ENCODE results near the gene MGARP. TPM values are rescaled to one million over a fixed set of nuclear protein-coding genes. Genes with fewer than 3 reads are reported as not detected.

Gene MGARP
- total RNA-seq, 1 donor from 2014 or later: 2.5 TPM

DNA sequence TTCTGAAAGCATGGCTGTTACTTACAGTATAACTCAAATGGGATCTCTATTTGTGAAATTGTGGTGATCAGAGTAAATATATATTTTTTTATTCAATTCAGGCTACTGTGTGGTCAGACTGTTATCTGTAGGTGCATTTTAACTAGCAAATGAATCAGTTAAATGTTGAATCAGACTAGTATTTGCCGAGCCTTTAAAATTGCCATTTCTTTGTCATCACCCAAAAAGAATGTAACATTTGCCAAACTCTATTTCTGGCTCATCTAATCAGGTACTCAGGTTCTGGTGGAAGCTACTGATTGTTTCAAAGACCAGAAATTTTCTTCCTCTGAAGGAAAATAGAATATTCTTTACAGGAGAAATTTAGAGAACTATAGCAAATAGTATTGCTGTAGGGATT is 19.5 kb upstream of the MGARP start:
- no peak overlapping the region for H2AFZ ChIP-seq (replicated peaks)
- peaks cover 52% of the 10 kb centered on the region for H3K79me2 ChIP-seq (ENCODE audit: low read depth)

GRCh38 chr4:139297001-139297410 is 17.0 kb upstream of the MGARP start:
- H3K27me3 Mint-ChIP-seq (ENCODE audit: insufficient read depth, low read depth): peaks cover 4% of the 10 kb centered on the region
- H4K20me1 ChIP-seq (ENCODE audit: low read depth): no peaks in the 10 kb centered on the region
- H3K9ac ChIP-seq: no peak overlapping the region
- DNase-seq (ENCODE audit: low spot score): no peak
- peaks cover 17% of the 10 kb centered on the region for H3K36me3 Mint-ChIP-seq
- no peaks in the 10 kb centered on the region for H3K27me3 ChIP-seq
- H2AFZ ChIP-seq (replicated peaks): no peak overlapping the region
- H3F3A ChIP-seq (ENCODE audit: low read depth): peaks cover 18% of the 10 kb centered on the region
- H3K9me3 Mint-ChIP-seq: no peaks in the 10 kb centered on the region
- no peaks in the 10 kb centered on the region for H3K9me3 ChIP-seq (ENCODE audit: low read depth)
- TF ChIP-seq, protein P1, sequence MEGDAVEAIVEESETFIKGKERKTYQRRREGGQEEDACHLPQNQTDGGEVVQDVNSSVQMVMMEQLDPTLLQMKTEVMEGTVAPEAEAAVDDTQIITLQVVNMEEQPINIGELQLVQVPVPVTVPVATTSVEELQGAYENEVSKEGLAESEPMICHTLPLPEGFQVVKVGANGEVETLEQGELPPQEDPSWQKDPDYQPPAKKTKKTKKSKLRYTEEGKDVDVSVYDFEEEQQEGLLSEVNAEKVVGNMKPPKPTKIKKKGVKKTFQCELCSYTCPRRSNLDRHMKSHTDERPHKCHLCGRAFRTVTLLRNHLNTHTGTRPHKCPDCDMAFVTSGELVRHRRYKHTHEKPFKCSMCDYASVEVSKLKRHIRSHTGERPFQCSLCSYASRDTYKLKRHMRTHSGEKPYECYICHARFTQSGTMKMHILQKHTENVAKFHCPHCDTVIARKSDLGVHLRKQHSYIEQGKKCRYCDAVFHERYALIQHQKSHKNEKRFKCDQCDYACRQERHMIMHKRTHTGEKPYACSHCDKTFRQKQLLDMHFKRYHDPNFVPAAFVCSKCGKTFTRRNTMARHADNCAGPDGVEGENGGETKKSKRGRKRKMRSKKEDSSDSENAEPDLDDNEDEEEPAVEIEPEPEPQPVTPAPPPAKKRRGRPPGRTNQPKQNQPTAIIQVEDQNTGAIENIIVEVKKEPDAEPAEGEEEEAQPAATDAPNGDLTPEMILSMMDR (IDR thresholded peaks at IDR 0.05): no peak
- no peak for TF ChIP-seq EZH2phosphoT487 (IDR thresholded peaks at IDR 0.05)
- TF ChIP-seq EZH2 (IDR thresholded peaks at IDR 0.05): no peak
- H3K4me1 ChIP-seq: peaks cover 11% of the 10 kb centered on the region
- H3K27ac Mint-ChIP-seq: no peak overlapping the region
- H3K36me3 ChIP-seq: peaks cover 5% of the 10 kb centered on the region
- H3K4me2 ChIP-seq: no peak overlapping the region
- no peak overlapping the region for H3K4me3 Mint-ChIP-seq
- H3K27ac ChIP-seq: no peak overlapping the region
- no peak overlapping the region for H3K4me3 ChIP-seq
- H3K79me2 ChIP-seq (ENCODE audit: low read depth): peaks cover 27% of the 10 kb centered on the region
- H3K4me1 Mint-ChIP-seq: peaks cover 34% of the 10 kb centered on the region

More for the DNA sequence above, 19.5 kb upstream of the MGARP start:
- peak overlapping the region; percentile 91 for H3K4me2 ChIP-seq
- peaks cover under 1% of the 10 kb centered on the region for H3K9me3 ChIP-seq (ENCODE audit: low read depth)
- H3K36me3 ChIP-seq: peaks cover under 1% of the 10 kb centered on the region
- peak overlapping the region; percentile 73 for H3K4me3 ChIP-seq
- peaks cover 50% of the 10 kb centered on the region for H3K4me1 Mint-ChIP-seq
- no peak for DNase-seq (ENCODE audit: low spot score)
- H3K36me3 Mint-ChIP-seq: peaks cover 12% of the 10 kb centered on the region
- H3K4me3 Mint-ChIP-seq: peak overlapping the region; percentile 99
- no peak overlapping the region for H3K27ac ChIP-seq
- no peak overlapping the region for H3K9ac ChIP-seq
- TF ChIP-seq, protein P1 (IDR thresholded peaks at IDR 0.05): no peak
- TF ChIP-seq EZH2 (IDR thresholded peaks at IDR 0.05): no peak
- no peak for TF ChIP-seq EZH2phosphoT487 (IDR thresholded peaks at IDR 0.05)
- H3K27me3 ChIP-seq: no peaks in the 10 kb centered on the region
- no peak overlapping the region for H3K27ac Mint-ChIP-seq
- peaks cover 9% of the 10 kb centered on the region for H4K20me1 ChIP-seq (ENCODE audit: low read depth)
- H3F3A ChIP-seq (ENCODE audit: low read depth): peaks cover 29% of the 10 kb centered on the region
- H3K9me3 Mint-ChIP-seq: peaks cover 2% of the 10 kb centered on the region
- H3K27me3 Mint-ChIP-seq (ENCODE audit: insufficient read depth, low read depth): peaks cover 4% of the 10 kb centered on the region
- peaks cover 18% of the 10 kb centered on the region for H3K4me1 ChIP-seq

- peaks cover 9% of the 10 kb centered on the region for H3F3A ChIP-seq (ENCODE audit: low read depth)
- Mint-ChIP-seq H3K4me3 (peak overlapping the region; percentile 98), H3K36me3 (peaks cover 19% of the 10 kb centered on the region), H3K9me3 (no peaks in the 10 kb centered on the region), H3K27me3 (ENCODE audit: insufficient read depth, low read depth) (peaks cover 2% of the 10 kb centered on the region), H3K27ac (peak overlapping the region; percentile 97), H3K4me1 (peaks cover 34% of the 10 kb centered on the region)
- DNase-seq (ENCODE audit: low spot score): no peak
- no peak overlapping the region for H3K9ac ChIP-seq
- H3K79me2 ChIP-seq (ENCODE audit: low read depth): peaks cover 19% of the 10 kb centered on the region
- no peaks in the 10 kb centered on the region for H4K20me1 ChIP-seq (ENCODE audit: low read depth)
- H3K36me3 ChIP-seq: peaks cover 6% of the 10 kb centered on the region
- H2AFZ ChIP-seq (replicated peaks): peak overlapping the region; percentile 93
- H3K27me3 ChIP-seq: no peaks in the 10 kb centered on the region
- H3K4me2 ChIP-seq: peak overlapping the region; percentile 90
- no peak overlapping the region for H3K27ac ChIP-seq
- peaks cover 11% of the 10 kb centered on the region for H3K4me1 ChIP-seq
- peak overlapping the region; percentile 72 for H3K4me3 ChIP-seq
- no peaks in the 10 kb centered on the region for H3K9me3 ChIP-seq (ENCODE audit: low read depth)
- TF ChIP-seq, protein P1 (IDR thresholded peaks at IDR 0.05): no peak
- no peak for TF ChIP-seq EZH2 (IDR thresholded peaks at IDR 0.05)
These were observed 15.9 kb upstream of the MGARP start for GRCh38 chr4:139295942-139296299.

All from neural progenitor cell (in vitro differentiated cells).